CD8-positive, alpha-beta memory T cell (primary cell): Measurements from ENCODE around the gene CNOT6L. TPM values are rescaled to one million over a fixed set of nuclear protein-coding genes. Genes with fewer than 3 reads are reported as not detected.
"Not testable (repeated sequence)": the region's sequence is repeated elsewhere in the genome, so short reads cannot be mapped to it uniquely, and the experiment has no call there.

Experiments used
- CTCF ChIA-PET: fragments of 350-600 bp; sonication (Branson Sonifier 250); formaldehyde crosslinking; loops from one replicate; lab custom pipeline; 2021; ENCODE audit warnings: antibody characterized with exemption; lab: Charles Lee
- POLR2A ChIA-PET: fragments of 350-600 bp; sonication (Branson Sonifier 250); formaldehyde crosslinking; loops from one replicate; lab custom pipeline; 2021; ENCODE audit warnings: antibody characterized with exemption; lab: Charles Lee
- DNase-seq, 5 donors: peaks; one replicate each; pipeline versions ENCODE4 v3.0.0 to v3.0.0-alpha.2; 2020 to 2022; ENCODE audit warnings: mixed read lengths in 1 of 5
- H3K27ac ChIP-seq: one replicate; pipeline ENCODE4 v1.7.0; 2013; ENCODE audit warnings: low read depth, mild to moderate bottlenecking, low read length, moderate library complexity
- H3K27me3 ChIP-seq: 2 replicates; pipeline ENCODE4 v1.7.0; 2013; ENCODE audit warnings: low read length, mild to moderate bottlenecking; ENCODE audit not compliant: insufficient read depth, poor library complexity, severe bottlenecking
- H3K36me3 ChIP-seq: 2 replicates; pipeline ENCODE4 v1.7.0; 2013; ENCODE audit warnings: mild to moderate bottlenecking, low read length, moderate library complexity; ENCODE audit not compliant: insufficient read depth
- H3K4me1 ChIP-seq: 2 replicates; pipeline ENCODE4 v1.7.0; 2013; ENCODE audit warnings: mild to moderate bottlenecking, low read length, moderate library complexity; ENCODE audit not compliant: insufficient read depth
- H3K4me3 ChIP-seq: 2 replicates; pipeline ENCODE4 v1.7.0; 2013; ENCODE audit warnings: mild to moderate bottlenecking, low read length
- H3K9me3 ChIP-seq: 2 replicates; pipeline ENCODE4 v1.7.0; 2013; ENCODE audit warnings: mild to moderate bottlenecking, low read length
- H3K27ac Mint-ChIP-seq, 8 donors: one replicate each; pipeline ENCODE4 v1.8.0; 2020 to 2021; ENCODE audit warnings: mixed read lengths in 8 of 8, mild to moderate bottlenecking in 6 of 8, inconsistent platforms in 3 of 8, moderate library complexity in 3 of 8
- H3K27me3 Mint-ChIP-seq, 2 donors: one replicate each; pipeline ENCODE4 v1.8.0; 2020 to 2021; ENCODE audit warnings: mixed read lengths in 2 of 2, mild to moderate bottlenecking in 1 of 2, moderate library complexity in 1 of 2
- H3K36me3 Mint-ChIP-seq, 3 donors: one replicate each; pipeline ENCODE4 v1.8.0; 2020 to 2021; ENCODE audit warnings: mixed read lengths in 3 of 3, inconsistent platforms in 1 of 3, mild to moderate bottlenecking in 1 of 3
- H3K4me1 Mint-ChIP-seq, 3 donors: one replicate each; pipeline ENCODE4 v1.8.0; 2020 to 2021; ENCODE audit warnings: mixed read lengths in 3 of 3, inconsistent platforms in 1 of 3, mild to moderate bottlenecking in 1 of 3
- H3K4me3 Mint-ChIP-seq, 7 donors: one replicate each; pipeline ENCODE4 v1.8.0; 2020 to 2021; ENCODE audit warnings: mixed read lengths in 7 of 7, mild to moderate bottlenecking in 6 of 7, moderate library complexity in 4 of 7, inconsistent platforms in 2 of 7
- H3K9me3 Mint-ChIP-seq, 5 donors: one replicate each; pipeline ENCODE4 v1.8.0; 2020 to 2022; ENCODE audit warnings: mixed read lengths in 5 of 5, mild to moderate bottlenecking in 3 of 5, moderate library complexity in 2 of 5, inconsistent platforms in 1 of 5
- polyA plus RNA-seq: library from polyadenylated mRNA; unstranded; fragments of 300-500 nt; fragmentation: Illumina TruSeq; gene quantifications from one replicate; pipeline ENCODE4 v1.2.3, GENCODE V29; 2021
- total RNA-seq, 2 experiments: library from RNA; stranded (reverse); gene quantifications; one replicate each; pipeline ENCODE4 v1.2.3, GENCODE V29; 2021

CNOT6L gene
- total and polyA plus RNA-seq, 3 experiments from 2014 or later: 45.2 to 100 (median 96.5) TPM

DNA sequence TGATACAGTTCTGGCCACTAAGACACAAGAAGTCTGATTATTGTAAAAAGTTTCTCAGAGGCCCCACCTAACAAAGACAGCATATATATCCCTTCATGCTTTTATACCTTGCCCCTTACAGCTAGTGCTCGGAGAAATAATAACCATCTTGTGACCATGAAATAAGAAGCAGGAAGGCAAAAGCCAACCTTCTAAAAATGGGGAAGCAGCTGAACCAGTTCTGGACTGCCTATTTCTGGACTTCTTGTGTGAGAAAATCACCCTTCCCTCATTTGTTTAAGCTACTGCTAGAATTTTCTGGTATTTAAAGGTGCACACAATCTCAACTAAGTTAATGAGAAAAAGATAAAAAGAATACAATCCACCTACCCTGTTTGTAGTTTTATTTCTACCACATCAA, 87.5 kb downstream of the CNOT6L start:
- peaks cover 38% of the 10 kb centered on the region for H3K36me3 ChIP-seq
- H3K27me3 ChIP-seq: no peaks in the 10 kb centered on the region
- ChIA-PET POLR2A (no interaction called here), CTCF (no interaction called here)
- H3K36me3 Mint-ChIP-seq: peaks cover 0 to 85% (median 17%) of the 10 kb centered on the region in 3 donors
- H3K4me1 ChIP-seq: peaks cover 20% of the 10 kb centered on the region
- no peak overlapping the region for H3K4me3 ChIP-seq
- H3K9me3 ChIP-seq: no peaks in the 10 kb centered on the region
- no peak for DNase-seq
- peaks cover 41 to 72% (median 69%) of the 10 kb centered on the region in 3 donors for H3K4me1 Mint-ChIP-seq
- H3K27ac Mint-ChIP-seq: peak overlapping the region in 3 of 8 donors; percentile 7 to 64 (median 51)
- no peaks in the 10 kb centered on the region for H3K9me3 Mint-ChIP-seq
- H3K27ac ChIP-seq: no peak overlapping the region
- no peaks in the 10 kb centered on the region for H3K27me3 Mint-ChIP-seq
- no peak overlapping the region for H3K4me3 Mint-ChIP-seq

DNA sequence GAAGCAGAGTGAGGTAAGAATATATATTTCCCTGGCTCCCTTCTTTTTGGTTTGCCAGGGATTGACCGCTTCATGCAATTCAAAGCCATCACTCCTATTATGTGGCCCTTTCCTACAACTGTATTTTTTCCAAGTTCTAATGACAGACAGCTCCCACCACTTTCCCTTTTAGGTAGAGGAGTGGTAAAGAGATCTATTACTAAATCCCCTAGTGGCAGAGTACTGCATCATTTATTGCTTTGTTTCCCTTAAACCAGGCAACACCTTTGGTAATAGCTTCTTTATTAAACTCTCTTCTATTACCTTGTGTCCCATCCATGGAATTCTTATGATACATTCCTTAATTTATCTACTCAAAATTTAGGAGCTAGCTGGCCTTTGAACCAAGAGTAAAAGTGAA, 90.7 kb downstream of the CNOT6L start:
- peaks cover 7 to 93% (median 31%) of the 10 kb centered on the region in 3 donors for H3K36me3 Mint-ChIP-seq
- H3K27me3 Mint-ChIP-seq: no peaks in the 10 kb centered on the region
- Histone ChIP-seq H3K27me3 (no peaks in the 10 kb centered on the region), H3K4me1 (no peaks in the 10 kb centered on the region), H3K4me3 (no peak overlapping the region), H3K36me3 (peaks cover 59% of the 10 kb centered on the region), H3K27ac (no peak overlapping the region), H3K9me3 (no peaks in the 10 kb centered on the region)
- no peak overlapping the region for H3K4me3 Mint-ChIP-seq
- H3K27ac Mint-ChIP-seq: peak overlapping the region in 6 of 8 donors; percentile 4 to 68 (median 54)
- CTCF ChIA-PET: no interaction called here
- H3K9me3 Mint-ChIP-seq: no peaks in the 10 kb centered on the region
- DNase-seq: no peak
- peaks cover 21 to 59% (median 48%) of the 10 kb centered on the region in 3 donors for H3K4me1 Mint-ChIP-seq
- POLR2A ChIA-PET: no interaction called here

DNA sequence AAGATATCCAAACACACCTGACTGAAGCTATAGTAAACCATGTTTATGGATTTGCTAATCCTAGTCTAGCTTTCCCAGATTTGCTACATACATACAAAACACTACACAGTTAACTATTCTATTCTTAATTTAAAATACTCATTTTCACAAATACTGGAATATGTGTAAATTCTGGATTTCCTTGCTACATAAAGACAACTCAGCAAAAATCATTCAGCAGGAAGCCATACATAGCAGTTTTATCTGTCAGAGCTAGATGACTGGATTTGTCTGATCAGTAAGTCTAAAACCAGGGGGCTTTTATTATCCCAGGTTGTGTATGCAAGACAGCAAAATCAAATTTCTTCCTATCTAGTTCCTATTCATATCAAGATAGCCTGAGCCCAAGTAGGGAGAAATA, 98.1 kb downstream of the CNOT6L start:
- Mint-ChIP-seq H3K27me3 (no peaks in the 10 kb centered on the region), H3K9me3 (no peaks in the 10 kb centered on the region), H3K4me1 (peaks cover 23 to 40% (median 26%) of the 10 kb centered on the region in 3 donors), H3K27ac (no peak overlapping the region), H3K36me3 (peaks cover 11 to 84% (median 22%) of the 10 kb centered on the region in 3 donors), H3K4me3 (no peak overlapping the region)
- no peaks in the 10 kb centered on the region for H3K4me1 ChIP-seq
- CTCF ChIA-PET: no interaction called here
- POLR2A ChIA-PET: no interaction called here
- no peaks in the 10 kb centered on the region for H3K27me3 ChIP-seq
- no peak for DNase-seq
- H3K36me3 ChIP-seq: peaks cover 22% of the 10 kb centered on the region
- H3K27ac ChIP-seq: no peak overlapping the region
- H3K4me3 ChIP-seq: no peak overlapping the region
- H3K9me3 ChIP-seq: no peaks in the 10 kb centered on the region

DNA sequence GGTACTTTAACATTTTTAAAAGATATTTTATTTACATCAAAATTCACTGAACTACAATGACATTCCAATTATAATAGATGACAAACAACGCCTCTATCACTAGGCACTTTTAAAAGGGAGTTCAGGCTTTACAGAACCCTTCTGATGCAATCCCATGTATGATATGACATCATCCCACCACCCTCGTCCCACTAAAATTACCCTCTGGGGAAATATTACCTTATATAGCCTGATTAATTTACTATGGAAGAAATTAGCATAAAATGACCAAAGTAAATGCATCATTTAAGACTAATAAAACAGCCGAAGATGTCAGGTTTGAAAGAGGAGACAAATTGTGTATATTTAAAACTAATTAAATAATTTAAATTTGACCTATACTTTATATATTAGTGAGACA, 100.7 kb downstream of the CNOT6L start:
- H3K9me3 Mint-ChIP-seq, H3K27me3 ChIP-seq, H3K4me3 ChIP-seq, H3K36me3 ChIP-seq, H3K27ac Mint-ChIP-seq, H3K9me3 ChIP-seq, H3K27me3 Mint-ChIP-seq, CTCF ChIA-PET, H3K4me3 Mint-ChIP-seq, H3K27ac ChIP-seq, H3K4me1 ChIP-seq, DNase-seq, POLR2A ChIA-PET: not testable (repeated sequence)
- H3K36me3 Mint-ChIP-seq: peaks cover 8 to 76% (median 16%) of the 10 kb centered on the region in 3 donors
- H3K4me1 Mint-ChIP-seq: peaks cover 21 to 42% (median 32%) of the 10 kb centered on the region in 3 donors

DNA sequence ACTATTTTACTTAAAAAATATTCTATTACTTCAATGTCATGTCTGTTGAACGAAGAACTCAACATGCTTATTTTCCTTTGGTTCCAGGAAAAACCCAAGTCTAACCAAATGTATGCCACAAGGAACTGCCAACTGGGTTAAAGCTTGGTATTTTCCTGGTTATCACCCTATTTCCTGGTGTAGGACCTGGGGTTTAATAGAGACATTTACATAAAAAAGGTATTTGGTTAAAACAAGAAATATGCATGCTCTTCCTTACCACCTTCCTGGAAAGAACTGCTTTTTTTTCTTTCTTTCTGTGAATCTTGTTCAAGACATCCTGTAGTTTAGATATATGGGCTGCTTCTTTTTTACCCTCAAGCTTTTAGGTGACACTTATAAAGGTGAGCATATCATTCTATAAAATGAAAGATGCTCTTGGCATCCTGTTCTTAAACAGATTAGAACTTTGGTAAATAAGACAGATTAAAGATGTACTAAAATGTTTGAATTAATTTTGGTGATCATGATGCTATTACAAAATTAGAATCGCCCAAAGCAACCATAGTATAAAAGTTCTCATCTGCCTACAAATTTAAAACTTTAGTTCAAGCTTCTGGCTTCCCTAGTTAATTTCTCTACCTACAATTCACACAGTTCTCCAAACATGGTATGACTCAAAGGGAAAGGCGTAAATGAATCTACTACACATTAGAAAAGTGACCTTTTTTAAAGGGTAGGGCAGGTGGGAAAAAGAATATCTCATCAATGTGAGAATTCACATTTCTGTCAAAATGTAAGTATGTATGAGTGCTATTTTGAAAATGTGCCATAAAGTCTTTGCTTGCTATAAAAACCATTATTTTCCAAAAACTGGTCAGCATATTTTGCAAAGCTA, 103.5 kb downstream of the CNOT6L start:
- ChIA-PET POLR2A (no interaction called here), CTCF (no interaction called here)
- H3K27me3 Mint-ChIP-seq: no peaks in the 10 kb centered on the region
- peaks cover 14 to 40% (median 31%) of the 10 kb centered on the region in 3 donors for H3K4me1 Mint-ChIP-seq
- H3K27ac ChIP-seq: no peak overlapping the region
- peak overlapping the region in 3 of 8 donors; percentile 29 to 58 (median 50) for H3K27ac Mint-ChIP-seq
- H3K4me1 ChIP-seq: no peaks in the 10 kb centered on the region
- no peak overlapping the region for H3K4me3 ChIP-seq
- no peak for DNase-seq
- H3K9me3 ChIP-seq: no peaks in the 10 kb centered on the region
- H3K4me3 Mint-ChIP-seq: no peak overlapping the region
- H3K9me3 Mint-ChIP-seq: no peaks in the 10 kb centered on the region
- no peaks in the 10 kb centered on the region for H3K27me3 ChIP-seq
- H3K36me3 Mint-ChIP-seq: peaks cover 13 to 70% (median 23%) of the 10 kb centered on the region in 3 donors
- H3K36me3 ChIP-seq: peaks cover 5% of the 10 kb centered on the region

DNA sequence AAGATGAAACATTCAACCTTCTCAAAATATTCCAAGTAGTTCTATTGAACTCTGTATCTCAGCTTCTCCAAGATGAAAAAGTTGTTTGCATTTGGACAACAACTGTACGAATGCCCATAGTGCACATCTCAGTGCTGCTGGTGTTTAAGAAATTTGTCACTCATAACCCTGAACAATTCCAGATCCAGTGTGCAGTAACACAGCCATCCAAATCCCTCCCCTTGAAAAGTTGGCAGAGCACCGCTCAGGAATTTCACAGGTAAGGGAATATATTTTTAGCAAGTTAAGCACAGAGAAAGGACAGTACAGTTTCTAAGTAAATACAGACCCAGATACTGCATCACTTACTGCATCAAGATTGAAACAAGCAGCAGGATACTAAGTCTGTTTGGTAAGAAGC, 104.7 kb downstream of the CNOT6L start:
- Mint-ChIP-seq H3K27me3 (no peaks in the 10 kb centered on the region), H3K36me3 (peaks cover 10 to 69% (median 22%) of the 10 kb centered on the region in 3 donors), H3K4me3 (no peak overlapping the region), H3K27ac (peak overlapping the region in 3 of 8 donors; percentile 16 to 29 (median 21)), H3K9me3 (no peaks in the 10 kb centered on the region), H3K4me1 (peaks cover 15 to 40% (median 27%) of the 10 kb centered on the region in 3 donors)
- no peaks in the 10 kb centered on the region for H3K27me3 ChIP-seq
- no peaks in the 10 kb centered on the region for H3K9me3 ChIP-seq
- POLR2A ChIA-PET: no interaction called here
- DNase-seq: no peak
- H3K4me3 ChIP-seq: no peak overlapping the region
- no peaks in the 10 kb centered on the region for H3K4me1 ChIP-seq
- H3K36me3 ChIP-seq: peaks cover 5% of the 10 kb centered on the region
- H3K27ac ChIP-seq: no peak overlapping the region
- CTCF ChIA-PET: no interaction called here

DNA sequence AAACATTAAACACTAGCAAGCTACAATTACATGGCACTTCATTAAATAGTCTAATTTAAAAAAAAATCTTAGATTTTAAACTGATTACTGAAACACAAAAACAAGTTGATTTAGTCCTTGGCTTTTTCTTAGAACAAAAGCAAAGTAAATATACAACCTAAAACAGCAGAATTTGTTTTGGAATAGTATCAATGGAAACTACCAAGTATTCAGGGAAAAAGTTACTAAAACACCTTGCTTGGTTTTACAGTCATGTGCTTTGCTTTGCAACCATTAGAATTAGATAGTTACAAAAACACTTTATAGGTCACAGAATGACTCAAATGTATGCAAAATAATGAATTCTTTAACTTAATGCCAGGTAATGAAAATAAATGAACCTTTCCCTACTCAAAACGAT, 105.3 kb downstream of the CNOT6L start:
- Mint-ChIP-seq H3K4me3 (no peak overlapping the region), H3K4me1 (peaks cover 12 to 36% (median 22%) of the 10 kb centered on the region in 3 donors), H3K36me3 (peaks cover 10 to 63% (median 19%) of the 10 kb centered on the region in 3 donors), H3K27ac (no peak overlapping the region), H3K27me3 (no peaks in the 10 kb centered on the region), H3K9me3 (no peaks in the 10 kb centered on the region)
- DNase-seq: no peak
- POLR2A ChIA-PET: no interaction called here
- no peak overlapping the region for H3K4me3 ChIP-seq
- H3K27ac ChIP-seq: no peak overlapping the region
- no peaks in the 10 kb centered on the region for H3K9me3 ChIP-seq
- CTCF ChIA-PET: no interaction called here
- H3K4me1 ChIP-seq: no peaks in the 10 kb centered on the region
- no peaks in the 10 kb centered on the region for H3K27me3 ChIP-seq
- peaks cover 5% of the 10 kb centered on the region for H3K36me3 ChIP-seq

DNA sequence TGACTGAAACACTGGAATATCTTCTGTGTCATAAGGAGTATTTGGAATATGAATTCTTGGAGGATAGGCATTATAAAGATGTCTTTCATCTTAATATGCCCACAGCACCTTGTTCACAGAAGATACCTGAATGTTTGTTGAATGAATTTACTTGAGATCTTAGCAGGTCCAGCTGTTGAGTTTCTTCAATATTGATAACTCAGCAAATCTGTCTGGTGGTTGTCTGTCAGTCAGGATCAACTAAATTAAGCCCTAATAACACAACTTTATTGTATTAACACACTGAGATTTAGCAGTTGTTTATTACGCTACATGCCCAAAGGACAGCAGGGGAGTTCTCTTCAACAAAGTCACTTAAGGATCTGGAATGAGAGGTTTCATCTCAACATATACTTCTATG, 106.5 kb downstream of the CNOT6L start:
- H3K4me3 ChIP-seq: no peak overlapping the region
- no peak for DNase-seq
- POLR2A ChIA-PET: no interaction called here
- Mint-ChIP-seq H3K4me3 (no peak overlapping the region), H3K27me3 (no peaks in the 10 kb centered on the region), H3K36me3 (peaks cover 10 to 58% (median 19%) of the 10 kb centered on the region in 3 donors), H3K9me3 (no peaks in the 10 kb centered on the region), H3K27ac (peak overlapping the region in 2 of 8 donors; percentile 40 to 64), H3K4me1 (peaks cover 10 to 36% (median 22%) of the 10 kb centered on the region in 3 donors)
- CTCF ChIA-PET: no interaction called here
- H3K9me3 ChIP-seq: no peaks in the 10 kb centered on the region
- peaks cover 5% of the 10 kb centered on the region for H3K36me3 ChIP-seq
- H3K27me3 ChIP-seq: no peaks in the 10 kb centered on the region
- H3K27ac ChIP-seq: no peak overlapping the region
- H3K4me1 ChIP-seq: no peaks in the 10 kb centered on the region
